BLaER1 treated with 17β-estradiol and CSF1 and Interleukin-3, amounts not matched to agents 10 nM and 100 nM (cell line): ENCODE measurements around the gene SCUBE2.
A peak's percentile ranks its signal among the peaks of the same experiment; 100 is the strongest.
"Not testable (repeated sequence)": the region's sequence is repeated elsewhere in the genome, so short reads cannot be mapped to it uniquely, and the experiment has no call there.

Source experiments
- H3K27ac ChIP-seq, 11 experiments: shearing (Covaris generic); formaldehyde crosslinking; 2 replicates each; pipeline ENCODE4 v1.8.1; 2022
- H3K27me3 ChIP-seq, 11 experiments: shearing (Covaris generic); formaldehyde crosslinking; 2 replicates each; pipeline ENCODE4 v1.8.1; 2022
- H3K36me3 ChIP-seq, 11 experiments: shearing (Covaris generic); formaldehyde crosslinking; 2 replicates each; pipeline ENCODE4 v1.8.1; 2022
- H3K4me1 ChIP-seq, 10 experiments: shearing (Covaris generic); formaldehyde crosslinking; 2 replicates each; pipeline ENCODE4 v1.8.1; 2022
- H3K4me2 ChIP-seq, 11 experiments: shearing (Covaris generic); formaldehyde crosslinking; 2 replicates each; pipeline ENCODE4 v1.8.1; 2022
- H3K4me3 ChIP-seq, 10 experiments: shearing (Covaris generic); formaldehyde crosslinking; 2 replicates each; pipeline ENCODE4 v1.8.1; 2022
- H3K9ac ChIP-seq, 11 experiments: shearing (Covaris generic); formaldehyde crosslinking; 2 replicates each; pipeline ENCODE4 v1.8.1; 2022
- H3K9me3 ChIP-seq, 11 experiments: shearing (Covaris generic); formaldehyde crosslinking; replicated peaks in 1 of 11; 2 replicates each; pipeline ENCODE4 v1.8.1; 2022
- H4K20me1 ChIP-seq, 11 experiments: shearing (Covaris generic); formaldehyde crosslinking; 2 replicates each; pipeline ENCODE4 v1.8.1; 2022
- Cebpa-rat ChIP-seq, 11 experiments: shearing (Covaris generic); IDR thresholded peaks; 2 replicates each; pipeline ENCODE4 v1.8.1; 2022

The SCUBE2 gene

GRCh38 chr11:9001736-9002135 lies 89.7 kb downstream of the SCUBE2 start:
- H3K4me3 ChIP-seq = no peak overlapping the region
- no peak overlapping the region for H3K9ac ChIP-seq
- H3K36me3 ChIP-seq = no peaks in the 10 kb centered on the region; a peak in 1 of 22 replicates
- TF ChIP-seq Cebpa-rat (IDR thresholded peaks at IDR 0.05) = no peak
- H3K4me2 ChIP-seq = peak overlapping the region in 4 of 11 experiments; percentile 30 to 91 (median 64); a peak in 7 of 22 replicates
- H3K27me3 ChIP-seq = peaks cover 39 to 63% (median 62%) of the 10 kb centered on the region in 11 experiments
- peaks cover 11 to 20% (median 18%) of the 10 kb centered on the region in 11 experiments for H3K9me3 ChIP-seq
- peak overlapping the region in 1 of 11 experiments; percentile 12; a peak in 1 of 22 replicates for H3K27ac ChIP-seq
- peaks cover 0 to 46% (median 13%) of the 10 kb centered on the region in 10 experiments; a peak in 13 of 20 replicates for H3K4me1 ChIP-seq
- H4K20me1 ChIP-seq = no peaks in the 10 kb centered on the region; a peak in 1 of 22 replicates

DNA sequence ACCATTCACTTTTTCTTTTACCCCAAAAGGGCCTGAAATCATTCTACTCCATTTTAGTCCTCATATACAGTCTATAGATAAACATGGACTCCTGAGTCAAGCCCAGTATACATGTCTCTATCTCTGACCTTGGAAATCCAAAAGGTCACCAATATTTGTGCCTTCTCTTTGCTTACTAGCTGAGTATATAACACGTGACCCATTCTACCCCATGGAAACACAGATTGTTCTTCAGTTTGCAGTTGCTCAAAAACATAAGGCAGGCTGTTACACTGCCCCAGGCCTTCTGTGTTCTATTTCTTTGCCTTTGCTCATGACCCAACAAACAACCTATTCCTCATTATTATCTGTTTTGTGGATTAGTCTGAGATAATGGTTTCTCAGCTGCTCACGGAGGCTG lies 93.4 kb downstream of the SCUBE2 start:
- no peak overlapping the region for H3K4me2 ChIP-seq
- peaks cover 0 to 2% (median 0%) of the 10 kb centered on the region in 11 experiments; a peak in 3 of 22 replicates for H3K9me3 ChIP-seq
- no peaks in the 10 kb centered on the region for H3K36me3 ChIP-seq
- no peak overlapping the region for H3K27ac ChIP-seq
- H3K4me1 ChIP-seq = peaks cover 0 to 33% (median 3%) of the 10 kb centered on the region in 10 experiments; a peak in 12 of 20 replicates
- H4K20me1 ChIP-seq = no peaks in the 10 kb centered on the region; a peak in 1 of 22 replicates
- H3K4me3 ChIP-seq = no peak overlapping the region
- peaks cover 6 to 26% (median 24%) of the 10 kb centered on the region in 11 experiments for H3K27me3 ChIP-seq
- H3K9ac ChIP-seq = no peak overlapping the region
- no peak for TF ChIP-seq Cebpa-rat (IDR thresholded peaks at IDR 0.05)

GRCh38 chr11:8997451-8997850 lies 93.9 kb downstream of the SCUBE2 start:
- peaks cover 0 to 28% (median 0%) of the 10 kb centered on the region in 10 experiments; a peak in 8 of 20 replicates for H3K4me1 ChIP-seq
- H3K9ac ChIP-seq = no peak overlapping the region
- H3K27ac ChIP-seq = no peak overlapping the region
- no peak for TF ChIP-seq Cebpa-rat (IDR thresholded peaks at IDR 0.05)
- H3K36me3 ChIP-seq = no peaks in the 10 kb centered on the region
- H3K4me3 ChIP-seq = no peak overlapping the region
- peaks cover under 1 to 21% (median 19%) of the 10 kb centered on the region in 11 experiments for H3K27me3 ChIP-seq
- no peaks in the 10 kb centered on the region for H3K9me3 ChIP-seq
- H4K20me1 ChIP-seq = no peaks in the 10 kb centered on the region; a peak in 1 of 22 replicates
- peak overlapping the region in 3 of 11 experiments; percentile 3 to 60 (median 25); a peak in 3 of 22 replicates for H3K4me2 ChIP-seq

DNA sequence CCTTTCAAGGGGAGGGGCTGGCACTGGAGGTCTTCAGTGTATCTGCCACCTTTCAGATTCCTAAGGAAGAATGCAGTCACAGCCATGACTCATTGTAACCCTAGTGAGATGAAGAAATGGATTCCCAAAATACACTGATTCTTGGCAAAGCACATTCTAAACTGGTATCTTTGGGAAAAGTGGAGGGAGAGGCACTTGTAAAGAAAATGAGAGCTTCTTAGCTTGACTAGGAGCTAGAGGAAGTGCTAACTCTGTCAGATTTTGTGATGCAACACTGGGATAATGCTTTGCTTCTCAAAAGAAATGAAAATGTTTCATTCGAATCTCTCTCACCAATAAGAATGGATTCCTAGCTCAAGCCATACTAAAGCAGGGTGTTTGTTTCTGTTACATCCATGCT lies 101.9 kb downstream of the SCUBE2 start:
- no peak overlapping the region for H3K9ac ChIP-seq
- no peaks in the 10 kb centered on the region for H3K27me3 ChIP-seq
- H3K36me3 ChIP-seq = no peaks in the 10 kb centered on the region
- TF ChIP-seq Cebpa-rat (IDR thresholded peaks at IDR 0.05) = no peak
- no peaks in the 10 kb centered on the region for H4K20me1 ChIP-seq
- peaks cover 0 to 13% (median 0%) of the 10 kb centered on the region in 10 experiments; a peak in 3 of 20 replicates for H3K4me1 ChIP-seq
- H3K9me3 ChIP-seq = no peaks in the 10 kb centered on the region
- H3K4me3 ChIP-seq = no peak overlapping the region
- H3K27ac ChIP-seq = no peak overlapping the region
- peak overlapping the region in 2 of 11 experiments; percentile 31 to 43; a peak in 3 of 22 replicates for H3K4me2 ChIP-seq

GRCh38 chr11:8988329-8989234 lies 102.8 kb downstream of the SCUBE2 start:
- Histone ChIP-seq H3K9me3 (no peaks in the 10 kb centered on the region), H3K4me1 (peaks cover 0 to 13% (median 0%) of the 10 kb centered on the region in 10 experiments; a peak in 3 of 20 replicates), H3K4me2 (no peak overlapping the region), H3K36me3 (no peaks in the 10 kb centered on the region), H3K9ac (no peak overlapping the region), H3K4me3 (no peak overlapping the region), H4K20me1 (no peaks in the 10 kb centered on the region), H3K27me3 (no peaks in the 10 kb centered on the region), H3K27ac (no peak overlapping the region)
- TF ChIP-seq Cebpa-rat (IDR thresholded peaks at IDR 0.05) = no peak

- peaks cover 0 to 13% (median 0%) of the 10 kb centered on the region in 10 experiments; a peak in 3 of 20 replicates for H3K4me1 ChIP-seq
- H3K4me2 ChIP-seq = no peak overlapping the region
- H4K20me1 ChIP-seq = no peaks in the 10 kb centered on the region
- no peak for TF ChIP-seq Cebpa-rat (IDR thresholded peaks at IDR 0.05)
- no peaks in the 10 kb centered on the region for H3K9me3 ChIP-seq
- H3K27ac ChIP-seq = no peak overlapping the region
- no peak overlapping the region for H3K9ac ChIP-seq
- no peaks in the 10 kb centered on the region for H3K36me3 ChIP-seq
- no peaks in the 10 kb centered on the region for H3K27me3 ChIP-seq
- no peak overlapping the region for H3K4me3 ChIP-seq
These were observed 104.0 kb downstream of the SCUBE2 start for GRCh38 chr11:8987446-8987845.

DNA sequence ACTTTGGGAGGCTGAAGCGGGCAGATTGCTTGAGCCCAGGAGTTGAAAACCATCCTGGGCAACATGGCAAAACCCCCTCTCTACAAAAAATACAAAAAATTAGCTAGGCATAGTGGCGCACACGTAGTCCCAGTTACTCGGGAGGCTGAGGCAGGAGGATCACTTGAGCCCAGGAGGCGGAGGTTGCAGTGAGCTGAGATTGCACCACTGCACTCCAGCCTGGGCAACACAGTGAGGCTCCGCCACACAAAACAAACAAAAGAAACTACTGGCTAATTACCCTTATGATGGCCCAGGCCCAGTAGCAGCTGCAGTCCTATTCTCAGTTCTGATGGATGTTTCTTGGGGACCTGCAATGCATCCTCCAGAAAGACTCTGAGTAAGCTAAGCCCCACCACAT lies 104.6 kb downstream of the SCUBE2 start:
- not testable (repeated sequence) for H3K9me3 ChIP-seq, H4K20me1 ChIP-seq, H3K9ac ChIP-seq, H3K27ac ChIP-seq, H3K27me3 ChIP-seq, H3K4me3 ChIP-seq, H3K36me3 ChIP-seq, H3K4me2 ChIP-seq
- peaks cover 0 to 13% (median 0%) of the 10 kb centered on the region in 10 experiments; a peak in 3 of 20 replicates for H3K4me1 ChIP-seq

GRCh38 chr11:8985462-8985861 lies 105.9 kb downstream of the SCUBE2 start:
- H3K4me1 ChIP-seq = peaks cover 0 to 13% (median 0%) of the 10 kb centered on the region in 10 experiments; a peak in 3 of 20 replicates
- no peaks in the 10 kb centered on the region for H3K27me3 ChIP-seq
- no peak overlapping the region for H3K27ac ChIP-seq
- no peaks in the 10 kb centered on the region for H4K20me1 ChIP-seq
- H3K36me3 ChIP-seq = no peaks in the 10 kb centered on the region
- no peak overlapping the region for H3K9ac ChIP-seq
- no peak overlapping the region for H3K4me2 ChIP-seq
- H3K9me3 ChIP-seq = no peaks in the 10 kb centered on the region
- TF ChIP-seq Cebpa-rat (IDR thresholded peaks at IDR 0.05) = no peak
- H3K4me3 ChIP-seq = no peak overlapping the region

GRCh38 chr11:8983552-8983951 lies 107.8 kb downstream of the SCUBE2 start:
- H4K20me1 ChIP-seq = no peaks in the 10 kb centered on the region
- H3K27me3 ChIP-seq = no peaks in the 10 kb centered on the region
- H3K27ac ChIP-seq = no peak overlapping the region
- no peaks in the 10 kb centered on the region for H3K36me3 ChIP-seq
- no peak for TF ChIP-seq Cebpa-rat (IDR thresholded peaks at IDR 0.05)
- no peaks in the 10 kb centered on the region for H3K9me3 ChIP-seq
- H3K4me3 ChIP-seq = no peak overlapping the region
- H3K4me1 ChIP-seq = no peaks in the 10 kb centered on the region
- no peak overlapping the region for H3K9ac ChIP-seq
- no peak overlapping the region for H3K4me2 ChIP-seq
